K562 (cell line): ENCODE measurements around the gene SAXO1. TPM values are rescaled to one million over a fixed set of nuclear protein-coding genes. Genes with fewer than 3 reads are reported as not detected.

Experiments
- ATAC-seq: fragments of 200-7000 bp; cut with Tn5 transposase; 3 replicates; pipeline ENCODE4 v1.9.1; 2020; ENCODE audit warnings: moderate library complexity
- BruUV-seq: library from RNA; stranded (reverse); fragments of 400-500 nt; replicated peaks from 2 replicates; lab custom pipeline; 2021; lab: Mats Ljungman, UMichigan
- CTCF ChIA-PET: fragments of 300-600 bp; formaldehyde crosslinking; extraction: SDS; loops from one replicate; lab custom pipeline; 2021; ENCODE audit warnings: low intra/inter-chr PET ratio; lab: Yijun Ruan, JAX
- POLR2A ChIA-PET: fragments of 300-600, 350-650 bp; sonication (Branson Sonifier 250); formaldehyde crosslinking; extraction: SDS; loops from one replicate; lab custom pipeline; 2021; ENCODE audit warnings: antibody characterized with exemption, inconsistent platforms; lab: Yijun Ruan, JAX
- DNase-seq, 4 experiments: peaks; one replicate each; pipeline versions ENCODE4 v3.0.0 to v3.0.0-alpha.2; 2011 to 2018; ENCODE audit warnings: low spot score in 3 of 4, mixed read lengths in 3 of 4; ENCODE audit errors: extremely low read depth in 1 of 4
- FAIRE-seq: peaks from 2 replicates; lab custom pipeline; 2011; peaks lifted over from hg19 to GRCh38; lab: Jason Lieb, UNC
- H2AFZ ChIP-seq: 2 replicates; pipeline ENCODE4 v1.6.0; 2011; ENCODE audit warnings: low read depth, low read length, control low read depth, inconsistent platforms
- H3K27ac ChIP-seq: fragments of 200-600 bp; 3 replicates; pipeline ENCODE4 v1.8.0; 2011; ENCODE audit warnings: low read depth, mild to moderate bottlenecking, control low read depth, inconsistent platforms, low read length, moderate library complexity, mixed read lengths; ENCODE audit errors: extremely low read depth
- H3K27me3 ChIP-seq, 2 experiments: fragments of 300-600 bp in 1 of 2; 2 replicates in 1 of 2; 3 replicates in 1 of 2; pipeline versions ENCODE4 v1.6.0 to v1.8.0; 2011; ENCODE audit warnings: inconsistent platforms in 2 of 2, low read length in 2 of 2, mild to moderate bottlenecking in 1 of 2, mixed read lengths in 1 of 2, moderate library complexity in 1 of 2; ENCODE audit not compliant: control insufficient read depth in 2 of 2, insufficient read depth in 2 of 2
- H3K36me3 ChIP-seq: fragments of 300-600 bp; 3 replicates; pipeline ENCODE4 v1.8.0; 2011; ENCODE audit warnings: mild to moderate bottlenecking, low read length, inconsistent platforms; ENCODE audit not compliant: control insufficient read depth, insufficient read depth
- H3K4me1 ChIP-seq, 2 experiments: fragments of 200-600 bp in 1 of 2; replicated peaks in 1 of 2; 2 replicates in 1 of 2; 3 replicates in 1 of 2; pipeline versions ENCODE4 v1.5.1 to v1.8.0; 2011; ENCODE audit warnings: inconsistent platforms in 2 of 2, low read length in 2 of 2, mild to moderate bottlenecking in 1 of 2, mixed read lengths in 1 of 2, moderate library complexity in 1 of 2; ENCODE audit not compliant: control insufficient read depth in 2 of 2, insufficient read depth in 2 of 2
- H3K4me2 ChIP-seq: 2 replicates; pipeline ENCODE4 v1.6.1; 2011; ENCODE audit warnings: low read length, control low read depth, inconsistent platforms, mixed read lengths; ENCODE audit not compliant: insufficient read depth
- H3K4me3 ChIP-seq: fragments of 200-600 bp; sonication (generic), shearing (Covaris generic); 2 replicates; pipeline ENCODE4 v1.5.1; 2016; ENCODE audit warnings: control low read depth, inconsistent platforms
- H3K79me2 ChIP-seq: fragments of 200-600 bp; 3 replicates; pipeline ENCODE4 v1.8.0; 2011; ENCODE audit warnings: low read length, inconsistent platforms; ENCODE audit not compliant: control insufficient read depth, insufficient read depth
- H3K9ac ChIP-seq, 2 experiments: 2 replicates each; pipeline versions ENCODE4 v1.6.0 to v1.6.1; 2011; ENCODE audit warnings: low read depth in 2 of 2, low read length in 2 of 2, control low read depth in 1 of 2, inconsistent platforms in 1 of 2, mild to moderate bottlenecking in 1 of 2, mixed read lengths in 1 of 2; ENCODE audit not compliant: insufficient read depth in 1 of 2
- H3K9me1 ChIP-seq: one replicate; pipeline ENCODE4 v1.6.0; 2011; ENCODE audit warnings: inconsistent platforms, mild to moderate bottlenecking, low read length, moderate library complexity; ENCODE audit not compliant: control insufficient read depth, insufficient read depth
- H3K9me3 ChIP-seq: replicated peaks from 2 replicates; pipeline ENCODE4 v1.5.1; 2011; ENCODE audit warnings: low read depth, low read length, inconsistent platforms; ENCODE audit not compliant: control insufficient read depth, insufficient read depth
- H4K20me1 ChIP-seq: replicated peaks from 2 replicates; pipeline ENCODE4 v1.6.1; 2011; ENCODE audit warnings: low read length, inconsistent platforms, mixed read lengths; ENCODE audit not compliant: control insufficient read depth, insufficient read depth
- CBX5 ChIP-seq: IDR thresholded peaks from 2 replicates; pipeline ENCODE4 v1.6.1; 2014; ENCODE audit warnings: low read depth, borderline replicate concordance
- DMBX1 ChIP-seq: fragments of 250-450 bp; sonication (Bioruptor Pico); IDR thresholded peaks from 2 replicates; pipeline ENCODE4 v1.8.0; 2022; ENCODE audit warnings: inconsistent platforms, mild to moderate bottlenecking, moderate library complexity, borderline replicate concordance
- FOSL1 ChIP-seq: fragments of 200-800 bp; sonication (Bioruptor generic); conservative IDR thresholded peaks from 2 replicates; pipeline ENCODE4 v1.6.1; 2016; ENCODE audit warnings: missing genetic modification characterization, missing compliant biosample characterization
- HDAC6 ChIP-seq: IDR thresholded peaks from 2 replicates; pipeline ENCODE4 v1.6.1; 2012; ENCODE audit warnings: low read depth, mild to moderate bottlenecking, control low read depth, inconsistent platforms, low read length, moderate library complexity
- MLLT1 ChIP-seq, 2 experiments: fragments of 450-650 bp; IDR thresholded peaks; 2 replicates each; pipeline ENCODE4 v1.6.1; 2016
- NR4A1 ChIP-seq, 2 experiments: fragments of 250-450 bp in 1 of 2; fragments of 450-650 bp in 1 of 2; sonication (Bioruptor Pico) in 1 of 2; IDR thresholded peaks; 2 replicates each; pipeline versions ENCODE4 v1.4.0 to v1.6.1; 2016 to 2020; ENCODE audit warnings: mild to moderate bottlenecking in 2 of 2, missing compliant biosample characterization in 1 of 2, missing genetic modification characterization in 1 of 2, moderate library complexity in 1 of 2
- TEAD2 ChIP-seq: fragments of 450-650 bp; IDR thresholded peaks from 2 replicates; pipeline ENCODE4 v1.6.1; 2016; ENCODE audit warnings: missing genetic modification characterization, control low read depth, missing compliant biosample characterization
- USF1 ChIP-seq: sonication (generic); formaldehyde crosslinking; IDR thresholded peaks from 2 replicates; pipeline ENCODE4 v1.9.0; 2022; ENCODE audit warnings: mild to moderate bottlenecking, missing genetic modification reagents
- ZEB2 ChIP-seq: fragments of 450-650 bp; IDR thresholded peaks from 2 replicates; pipeline ENCODE4 v1.6.1; 2016
- ZFP1 ChIP-seq: fragments of 450-650 bp; formaldehyde crosslinking; IDR thresholded peaks from 2 replicates; pipeline ENCODE4 v1.4.0; 2020; ENCODE audit warnings: mild to moderate bottlenecking, mixed read lengths
- ZNF274 ChIP-seq: IDR thresholded peaks from 2 replicates; pipeline ENCODE4 v1.6.1; 2011; ENCODE audit warnings: low read depth, mild to moderate bottlenecking, low read length, moderate library complexity, borderline replicate concordance
- WGBS: fragments of 100-300 bp; shearing (Covaris generic); methylation state at CpG from one replicate; pipeline ENCODE4 v1.1.6; 2016; ENCODE audit warnings: low coverage, mixed read lengths; ENCODE audit not compliant: insufficient coverage; ENCODE audit errors: missing lambda C conversion rate; 5-methylcytosine and 5-hydroxymethylcytosine counted together
- in situ Hi-C: fragments of 300-500 bp; cut with MboI; formaldehyde crosslinking; loops from 4 replicates; pipeline ENCODE4 v1.15.0; 2018; ENCODE audit warnings: inconsistent platforms, mixed read lengths
- intact Hi-C: fragments of 100-400 bp; cut with micrococcal nuclease; formaldehyde crosslinking; loops from 2 replicates; pipeline ENCODE4 v1.14.2; 2022
- polyA plus RNA-seq, 8 experiments: library from polyadenylated mRNA; depleted of rRNA in 4 of 8; stranded (reverse) in 5 of 8; unstranded in 3 of 8; fragments of >200 nt; fragmentation: Nextera tagmentation in 2 of 8; fragmentation: Illumina TruSeq in 1 of 8; extraction: Ambion mirVana in 2 of 8; extraction: Trizol in 1 of 8; gene quantifications; 2 replicates each; pipeline versions ENCODE4 v1.2.1 to v1.2.3, GENCODE V29; 2011 to 2014; ENCODE audit warnings: inconsistent platforms in 1 of 8, missing spikeins in 1 of 8
- total RNA-seq, 7 experiments: library from RNA; depleted of rRNA in 6 of 7; stranded (reverse); fragments of >200 nt in 6 of 7; fragmentation: Illumina TruSeq in 2 of 7; extraction: Trizol in 2 of 7; gene quantifications; 2 replicates each; pipeline versions ENCODE4 v1.2.1 to v1.2.3, GENCODE V29; 2011 to 2021; ENCODE audit warnings: low replicate concordance in 1 of 7

The SAXO1 gene
- total and polyA plus RNA-seq, 9 of the 15 experiments (the other 6 are each of a cell fraction or from before 2014, with no cell fraction given), result 0.04 TPM; not detected in 8

- Histone ChIP-seq H4K20me1 (no peaks in the 10 kb centered on the region), H3K4me1 (no peaks in the 10 kb centered on the region), H3K4me2 (no peak overlapping the region), H3K4me3 (no peak overlapping the region), H3K36me3 (no peaks in the 10 kb centered on the region), H3K27ac (no peak overlapping the region), H2AFZ (no peak overlapping the region), H3K79me2 (no peaks in the 10 kb centered on the region), H3K9me1 (no peaks in the 10 kb centered on the region), H3K9me3 (no peaks in the 10 kb centered on the region), H3K27me3 (no peaks in the 10 kb centered on the region), H3K9ac (no peak overlapping the region)
- in situ Hi-C loops (no loop called here), intact Hi-C loops (no loop called here)
- POLR2A ChIA-PET, result interaction anchor here (1.5 kb wide), 1 partner anchor 40 kb away, joined by 3 read pairs; no protein-coding TSS in a partner anchor
- FAIRE-seq (no peak), ATAC-seq (no peak), DNase-seq (no peak)
- CTCF ChIA-PET, result no interaction called here
- WGBS, result 0% methylated on average over 7 of the region's 7 CpGs
- BruUV-seq, result no TSS peak
- TF ChIP-seq FOSL1, result no peak
- no peak for TF ChIP-seq ZNF274
- TF ChIP-seq DMBX1 (CRISPR knock-in tag), result no peak
- TF ChIP-seq CBX5, result no peak
- TF ChIP-seq NR4A1 (CRISPR knock-in tag; IDR thresholded peaks at IDR 0.05), result no peak
- TF ChIP-seq NR4A1 (tag; IDR thresholded peaks at IDR 0.05), result no peak
- TF ChIP-seq TEAD2 (tag), result no peak
- TF ChIP-seq USF1 (CRISPR knock-in tag), result no peak
- TF ChIP-seq ZEB2, result no peak
- TF ChIP-seq HDAC6, result no peak
- no peak for TF ChIP-seq ZFP1 (CRISPR knock-in tag)
- TF ChIP-seq MLLT1 (IDR thresholded peaks at IDR 0.05), result no peak
Observed at GRCh38 chr9:18928711-18929110, 104.3 kb downstream of the SAXO1 start.
